Germinal center (tissue), 1 donor: Measurements from ENCODE around the gene CXorf49.
"Not testable (repeated sequence)": the region's sequence is repeated elsewhere in the genome, so short reads cannot be mapped to it uniquely, and the experiment has no call there.

Experiments used
- DNase-seq: peaks from one replicate; pipeline ENCODE4 v3.0.0; 2012; ENCODE audit warnings: mixed read lengths, low spot score

CXorf49 gene

GRCh38 chrX:71718185-71718584 is at the start of gene CXorf49:
Gene CXorf49 (minus strand): TSS chrX:71718285. CDS start chrX:71718151, 134 bp downstream.
- not testable (repeated sequence) for DNase-seq

- not testable (repeated sequence) for DNase-seq
Measured at GRCh38 chrX:71767134-71767533, 49.0 kb upstream of the CXorf49 start.

GRCh38 chrX:71765613-71766012 is 47.5 kb upstream of the CXorf49 start:
- not testable (repeated sequence) for DNase-seq

GRCh38 chrX:71764832-71765231 is 46.7 kb upstream of the CXorf49 start:
- not testable (repeated sequence) for DNase-seq

GRCh38 chrX:71763049-71763448 is 45.0 kb upstream of the CXorf49 start, which contains the start of gene CXorf49B:
Gene CXorf49B (plus strand): TSS chrX:71763349. CDS start chrX:71763424, 75 bp downstream.
- DNase-seq: not testable (repeated sequence)

- not testable (repeated sequence) for DNase-seq
Measured at GRCh38 chrX:71760688-71761281, 42.7 kb upstream of the CXorf49 start.

- DNase-seq: not testable (repeated sequence)
Measured at GRCh38 chrX:71720289-71720886, 2.3 kb upstream of the CXorf49 start.

GRCh38 chrX:71719195-71719594 is 1.1 kb upstream of the CXorf49 start:
- DNase-seq: not testable (repeated sequence)

- DNase-seq: not testable (repeated sequence)
Measured at GRCh38 chrX:71716323-71716722, 1.8 kb downstream of the CXorf49 start.

- DNase-seq: not testable (repeated sequence)
Measured at GRCh38 chrX:71715551-71715950, 2.5 kb downstream of the CXorf49 start.

GRCh38 chrX:71714064-71714463 is 4.0 kb downstream of the CXorf49 start:
- not testable (repeated sequence) for DNase-seq

- not testable (repeated sequence) for DNase-seq
Measured at GRCh38 chrX:71702853-71703252, 15.2 kb downstream of the CXorf49 start.

- not testable (repeated sequence) for DNase-seq
Measured at GRCh38 chrX:71699023-71699344, 19.1 kb downstream of the CXorf49 start.

- DNase-seq: not testable (repeated sequence)
Measured at GRCh38 chrX:71698299-71699022, 19.6 kb downstream of the CXorf49 start.

GRCh38 chrX:71697466-71698298 is 20.4 kb downstream of the CXorf49 start:
- DNase-seq: not testable (repeated sequence)

- not testable (repeated sequence) for DNase-seq
Measured at GRCh38 chrX:71696641-71697465, 21.2 kb downstream of the CXorf49 start.

- DNase-seq: no peak
Measured at GRCh38 chrX:71679575-71680207, 38.4 kb downstream of the CXorf49 start.

GRCh38 chrX:71677195-71677594 is 40.9 kb downstream of the CXorf49 start:
- DNase-seq: not testable (repeated sequence)

- not testable (repeated sequence) for DNase-seq
Measured at GRCh38 chrX:71676068-71676795, 41.9 kb downstream of the CXorf49 start.

- DNase-seq: not testable (repeated sequence)
Measured at GRCh38 chrX:71675636-71676035, 42.4 kb downstream of the CXorf49 start.
